ENCODE data around the gene PAN2. TPM values are rescaled to one million over a fixed set of nuclear protein-coding genes. Genes with fewer than 3 reads are reported as not detected.
"Not testable (repeated sequence)": the region's sequence is repeated elsewhere in the genome, so short reads cannot be mapped to it uniquely, and the experiment has no call there.

The PAN2 gene
- total RNA-seq, 1 experiment from 2014 or later, result 35.4 TPM

GRCh38 chr12:56348776-56349175 is 15.0 kb upstream of the PAN2 start:
- no peak for TF ChIP-seq CTCF (conservative IDR thresholded peaks at IDR 0.05)
- Histone ChIP-seq H2AK5ac (ENCODE audit: insufficient read length, low read length) (no peak overlapping the region), H3K4ac (ENCODE audit: low read depth, low read length) (no peak overlapping the region), H4K20me1 (ENCODE audit: control insufficient read depth, insufficient read depth, insufficient read length) (no peaks in the 10 kb centered on the region), H3K23me2 (ENCODE audit: insufficient read length, low read depth, low read length, poor library complexity, severe bottlenecking) (no peaks in the 10 kb centered on the region), H3K27ac (ENCODE audit: insufficient read length, low read depth, low read length) (no peak overlapping the region), H2BK15ac (ENCODE audit: low read depth, low read length) (no peak overlapping the region), H2BK20ac (ENCODE audit: low read depth, low read length, poor library complexity, severe bottlenecking) (no peak overlapping the region), H3K4me1 (ENCODE audit: insufficient read depth, low read length) (no peaks in the 10 kb centered on the region), H4K5ac (ENCODE audit: insufficient read length, low read depth, low read length) (no peak overlapping the region), H3K9ac (ENCODE audit: extremely low read depth, insufficient read length, low read length) (no peak overlapping the region), H4K91ac (ENCODE audit: insufficient read length, low read depth, low read length) (no peak overlapping the region), H3K79me2 (ENCODE audit: insufficient read depth, low read length) (no peaks in the 10 kb centered on the region), H2BK12ac (ENCODE audit: insufficient read length, low read depth, low read length) (no peak overlapping the region), H3K4me2 (ENCODE audit: insufficient read depth, insufficient read length, low read length) (no peak overlapping the region), H3T11ph (ENCODE audit: low read length) (no peak overlapping the region), H3K9me3 (ENCODE audit: control insufficient read depth, low read depth, low read length) (no peaks in the 10 kb centered on the region), H3K56ac (ENCODE audit: insufficient read length, low read depth, low read length) (no peak overlapping the region), H3K27me3 (ENCODE audit: insufficient read depth, low read length) (no peaks in the 10 kb centered on the region), H2BK120ac (ENCODE audit: low read depth, low read length, poor library complexity, severe bottlenecking) (no peak overlapping the region), H4K8ac (replicated peaks; ENCODE audit: insufficient read length, low read depth, low read length) (no peak overlapping the region), H3K14ac (ENCODE audit: insufficient read depth, low read length) (no peak overlapping the region), H2BK5ac (ENCODE audit: insufficient read length, low read length) (no peak overlapping the region), H3K18ac (ENCODE audit: insufficient read length, low read depth, low read length) (no peak overlapping the region), H3K79me1 (ENCODE audit: insufficient read depth, low read depth, low read length, poor library complexity, severe bottlenecking) (no peaks in the 10 kb centered on the region), H3K23ac (ENCODE audit: insufficient read length, low read depth, low read length) (no peak overlapping the region), H2AFZ (ENCODE audit: low read length) (no peak overlapping the region)
- Mint-ChIP-seq H3K4me1 (no peaks in the 10 kb centered on the region), H3K9me3 (no peaks in the 10 kb centered on the region), H3K36me3 (ENCODE audit: insufficient read depth in 1 of 3, low read depth in 3 of 3) (peaks cover 13 to 78% (median 61%) of the 10 kb centered on the region in 3 experiments; a peak in 6 of 7 replicates), H3K27ac (no peak overlapping the region), H3K27me3 (ENCODE audit: low read depth) (no peaks in the 10 kb centered on the region), H3K4me3 (no peak overlapping the region)
- WGBS (ENCODE audit: extremely low coverage, insufficient read length, low lambda C conversion rate), result no CpG with 5 or more reads among the region's 5 CpGs
- DNase-seq, result no peak

- not testable (repeated sequence) for H3K4me3 Mint-ChIP-seq; H3K4me2 ChIP-seq (ENCODE audit: insufficient read depth, insufficient read length, low read length); H3K27me3 ChIP-seq (ENCODE audit: insufficient read depth, low read length); H2BK15ac ChIP-seq (ENCODE audit: low read depth, low read length); DNase-seq; H3T11ph ChIP-seq (ENCODE audit: low read length); H4K5ac ChIP-seq (ENCODE audit: insufficient read length, low read depth, low read length); H3K27ac ChIP-seq (ENCODE audit: insufficient read length, low read depth, low read length); H2BK12ac ChIP-seq (ENCODE audit: insufficient read length, low read depth, low read length); H3K9me3 ChIP-seq (ENCODE audit: control insufficient read depth, low read depth, low read length); H2AK5ac ChIP-seq (ENCODE audit: insufficient read length, low read length); H3K79me2 ChIP-seq (ENCODE audit: insufficient read depth, low read length); H3K23me2 ChIP-seq (ENCODE audit: insufficient read length, low read depth, low read length, poor library complexity, severe bottlenecking); H3K9me3 Mint-ChIP-seq; H3K23ac ChIP-seq (ENCODE audit: insufficient read length, low read depth, low read length); H3K79me1 ChIP-seq (ENCODE audit: insufficient read depth, low read depth, low read length, poor library complexity, severe bottlenecking); H3K18ac ChIP-seq (ENCODE audit: insufficient read length, low read depth, low read length); H2BK5ac ChIP-seq (ENCODE audit: insufficient read length, low read length); H4K8ac ChIP-seq (replicated peaks; ENCODE audit: insufficient read length, low read depth, low read length); H3K9ac ChIP-seq (ENCODE audit: extremely low read depth, insufficient read length, low read length); H2BK120ac ChIP-seq (ENCODE audit: low read depth, low read length, poor library complexity, severe bottlenecking); H2BK20ac ChIP-seq (ENCODE audit: low read depth, low read length, poor library complexity, severe bottlenecking); H3K27me3 Mint-ChIP-seq (ENCODE audit: low read depth); H3K4me1 ChIP-seq (ENCODE audit: insufficient read depth, low read length); H3K56ac ChIP-seq (ENCODE audit: insufficient read length, low read depth, low read length); H3K4ac ChIP-seq (ENCODE audit: low read depth, low read length); H3K4me1 Mint-ChIP-seq; H2AFZ ChIP-seq (ENCODE audit: low read length); H4K91ac ChIP-seq (ENCODE audit: insufficient read length, low read depth, low read length); H3K14ac ChIP-seq (ENCODE audit: insufficient read depth, low read length); H4K20me1 ChIP-seq (ENCODE audit: control insufficient read depth, insufficient read depth, insufficient read length)
- peaks cover 15 to 83% (median 74%) of the 10 kb centered on the region in 3 experiments; a peak in 6 of 7 replicates for H3K36me3 Mint-ChIP-seq (ENCODE audit: insufficient read depth in 1 of 3, low read depth in 3 of 3)
- 0 out of 7 replicates have a peak overlapping the region, but pooled peaks of 1 of the 3 experiments have one; percentile 34 for H3K27ac Mint-ChIP-seq
- no CpG with 5 or more reads among the region's 9 CpGs for WGBS (ENCODE audit: extremely low coverage, insufficient read length, low lambda C conversion rate)
Observed at GRCh38 chr12:56347255-56347654, 13.5 kb upstream of the PAN2 start.

Data from H9 (cell line).